Measurements from ENCODE around the gene UQCR10.

GRCh38 chr22:29816128-29816527 lies 49.0 kb downstream of the UQCR10 start:
- no peak for TF ChIP-seq CTCF (IDR thresholded peaks at IDR 0.05)
- no peak for TF ChIP-seq POLR2A (IDR thresholded peaks at IDR 0.05)

All from testis (tissue), 2 donors.